ENCODE measurements around the gene SYNE2. TPM values are rescaled to one million over a fixed set of nuclear protein-coding genes. Genes with fewer than 3 reads are reported as not detected.

Gene SYNE2
- polyA plus RNA-seq, 1 donor: 158 TPM

DNA sequence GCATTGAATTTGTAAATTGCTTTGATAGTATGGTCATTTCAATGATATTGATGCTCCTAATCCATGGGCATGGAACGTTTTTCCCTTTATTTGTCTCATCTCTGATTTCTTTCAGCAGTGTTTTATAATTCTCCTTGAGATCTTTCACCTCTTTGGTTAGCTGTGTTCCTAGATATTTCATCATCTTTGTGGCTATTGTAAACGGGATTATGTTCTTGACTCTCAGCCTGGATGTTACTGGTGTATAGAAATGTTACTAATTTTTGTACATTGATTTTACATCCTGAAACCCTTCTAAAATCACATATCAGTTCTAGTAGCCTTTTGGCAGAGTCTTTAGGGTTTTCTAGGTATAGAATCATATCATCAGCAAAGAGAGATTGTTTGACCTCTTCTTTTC, 52.6 kb downstream of the SYNE2 start:
- DNase-seq: no peak

- no peak for DNase-seq
Observed at GRCh38 chr14:63908667-63909264, 56.0 kb downstream of the SYNE2 start.

DNA sequence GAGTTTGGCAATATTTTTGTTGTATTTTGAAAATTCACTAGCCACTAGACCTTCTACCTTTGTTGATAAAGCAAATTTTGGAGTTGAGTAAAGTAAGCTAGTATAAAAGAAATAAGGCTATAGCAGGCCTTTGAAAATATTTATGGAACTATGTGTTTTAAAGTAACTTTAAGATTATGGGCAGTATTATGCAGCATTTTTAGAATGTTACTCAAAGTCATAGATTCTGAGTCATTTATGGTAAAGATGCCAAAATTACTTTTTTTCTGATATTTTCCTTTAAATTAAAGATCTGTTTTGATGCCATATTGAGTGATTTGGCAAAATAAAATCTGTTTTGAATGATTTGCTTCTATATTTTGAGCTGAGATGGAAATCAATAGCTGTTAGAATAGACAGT, 57.2 kb downstream of the SYNE2 start:
- no peak for DNase-seq

DNA sequence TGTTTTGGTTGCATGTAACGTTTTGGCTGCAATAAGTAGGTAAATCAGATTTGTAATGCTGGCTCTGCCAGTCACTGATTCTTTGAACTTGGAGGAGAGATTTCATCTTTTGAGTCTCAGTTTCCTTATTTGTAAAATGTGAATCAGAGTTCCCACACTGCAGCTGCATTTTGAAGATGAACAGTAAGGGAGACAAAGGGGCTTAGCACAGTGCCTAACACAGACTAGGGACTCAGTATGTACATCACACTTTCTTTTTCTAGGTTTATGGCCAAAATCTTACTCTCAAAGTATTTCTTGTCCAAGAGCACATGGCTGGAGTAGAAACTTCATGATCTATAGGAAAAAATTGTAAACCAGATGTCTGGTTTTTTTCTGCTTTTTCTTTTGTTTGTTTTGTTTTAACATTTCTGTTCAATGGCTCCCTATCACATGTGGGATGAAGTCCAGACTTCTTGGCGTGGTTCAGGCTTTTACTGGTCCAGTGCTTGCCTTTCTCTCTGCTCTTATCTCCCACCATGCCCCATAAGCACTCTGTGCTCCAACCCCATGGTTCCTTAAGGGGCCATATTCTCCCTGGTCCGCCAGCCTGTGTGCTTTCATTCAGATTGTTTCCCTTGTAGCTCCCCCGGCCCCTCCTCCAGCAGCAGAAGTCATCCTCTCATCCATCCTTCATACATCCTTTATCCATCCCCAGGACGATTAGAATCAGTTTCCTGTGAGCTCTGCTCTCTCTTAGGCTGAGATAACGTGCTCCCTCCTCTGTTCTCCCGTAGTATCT, 58.0 kb downstream of the SYNE2 start:
- DNase-seq: no peak

DNA sequence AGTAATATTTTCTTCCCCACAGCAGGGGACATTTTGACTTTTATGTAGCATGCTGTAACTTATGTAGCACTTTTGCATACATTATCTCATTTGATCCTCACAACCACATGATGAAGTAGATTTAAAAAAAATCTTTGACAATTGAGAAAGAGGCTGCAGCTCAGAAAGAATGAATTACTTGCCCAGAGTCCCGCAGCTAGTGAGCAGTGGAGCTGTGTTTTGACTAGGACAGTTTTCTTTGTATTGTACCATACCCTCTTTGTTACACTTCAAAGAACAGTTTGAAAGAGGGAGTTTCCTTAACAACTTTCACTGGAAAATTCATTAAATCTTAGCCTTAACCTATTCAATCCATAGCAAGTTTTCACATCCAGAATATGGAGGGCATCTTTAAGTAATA, 58.6 kb downstream of the SYNE2 start:
- no peak for DNase-seq

DNA sequence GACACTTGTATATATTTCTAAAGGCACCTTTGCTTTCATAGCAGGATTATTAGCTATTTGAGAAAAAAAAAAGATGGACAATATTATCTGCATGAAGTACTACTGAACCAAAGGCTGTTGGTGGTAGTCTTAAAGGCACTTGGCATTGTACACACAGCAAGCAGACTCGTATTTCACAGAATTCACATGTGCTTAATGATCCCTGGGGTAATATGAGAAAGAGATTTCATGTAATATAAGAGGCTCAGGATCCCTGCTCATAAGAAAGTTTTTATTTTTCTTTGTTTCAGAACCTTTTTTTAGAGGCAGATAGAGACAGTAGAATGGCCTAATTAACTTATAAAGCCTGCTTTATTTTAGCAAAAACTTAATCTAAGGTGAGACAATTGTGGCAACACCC, 59.5 kb downstream of the SYNE2 start:
- no peak for DNase-seq

DNA sequence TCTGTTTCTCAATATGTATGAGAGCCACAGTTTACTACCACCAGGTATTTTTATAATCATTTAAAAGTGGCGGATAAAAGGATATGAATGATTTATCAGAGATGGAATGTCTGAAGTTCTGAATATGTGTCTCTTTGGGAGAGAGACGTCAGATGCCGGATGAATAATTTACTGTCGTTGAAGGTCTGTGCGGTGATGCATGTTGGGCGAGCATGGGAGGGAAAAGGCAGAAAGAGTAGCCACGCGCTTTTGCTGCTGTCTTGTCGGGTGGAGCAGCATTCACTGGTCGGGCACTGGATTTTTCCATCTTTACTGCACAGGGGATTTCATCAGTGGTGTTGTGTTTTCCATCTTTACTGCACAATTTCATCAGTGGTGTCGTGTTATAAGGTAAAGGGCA, 65.6 kb downstream of the SYNE2 start:
- DNase-seq: no peak

DNA sequence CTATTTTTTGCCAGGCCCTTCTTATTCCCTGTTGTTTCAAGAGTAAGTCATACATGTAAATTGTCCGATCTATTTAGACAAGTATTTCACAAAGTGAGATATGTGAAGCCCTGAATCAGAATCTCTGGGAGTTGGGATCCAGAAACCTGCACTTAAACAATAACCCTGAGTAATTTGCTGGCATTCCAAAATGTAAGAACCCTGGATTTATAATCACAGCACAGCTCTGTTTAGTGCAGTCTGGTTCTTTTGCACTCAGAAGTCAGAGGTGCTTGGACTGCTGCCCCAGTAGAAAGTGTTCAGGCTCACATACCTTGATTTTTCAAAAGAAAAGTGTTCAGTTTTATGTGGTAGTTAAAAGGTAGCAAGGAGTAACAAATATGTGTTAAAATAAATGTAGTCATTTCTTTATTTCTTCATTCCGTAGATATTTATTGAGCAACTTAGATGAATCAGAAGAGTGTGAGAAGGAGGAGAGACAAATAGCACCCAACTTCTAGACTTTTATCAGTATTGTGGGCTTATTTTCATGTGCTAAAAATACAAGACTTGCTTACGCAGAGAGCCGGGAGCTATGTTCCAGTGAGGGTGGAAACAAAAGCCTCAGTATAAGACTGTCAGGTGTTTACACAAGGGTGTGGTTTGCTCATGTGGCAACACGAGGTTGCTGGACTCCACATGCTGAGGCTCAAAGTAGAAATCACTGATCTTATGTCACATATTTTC, 70.1 kb downstream of the SYNE2 start:
- DNase-seq: no peak

- DNase-seq: no peak
Observed at GRCh38 chr14:63923422-63923752, 70.6 kb downstream of the SYNE2 start.

- DNase-seq: no peak
Observed at GRCh38 chr14:63924375-63924774, 71.6 kb downstream of the SYNE2 start.

DNA sequence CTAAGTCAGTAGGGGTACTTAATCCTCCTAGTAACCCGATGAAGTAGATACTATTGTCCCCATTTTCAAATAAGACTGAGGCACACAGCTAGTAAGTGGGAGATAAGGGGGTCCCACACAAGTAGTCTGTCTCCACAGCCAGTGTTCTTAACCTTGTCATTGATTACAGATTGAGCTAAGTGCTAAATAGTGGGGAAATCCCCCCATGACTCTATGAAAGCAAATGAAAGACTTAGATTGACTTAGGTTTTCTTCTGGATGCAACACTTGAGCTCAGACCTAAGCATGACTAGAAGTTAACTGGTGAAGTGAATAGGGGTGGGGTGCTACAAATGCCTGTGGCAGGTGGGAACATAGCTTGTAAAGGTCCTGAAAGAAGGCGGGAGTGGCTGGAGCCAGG, 73.8 kb downstream of the SYNE2 start:
- DNase-seq: no peak

DNA sequence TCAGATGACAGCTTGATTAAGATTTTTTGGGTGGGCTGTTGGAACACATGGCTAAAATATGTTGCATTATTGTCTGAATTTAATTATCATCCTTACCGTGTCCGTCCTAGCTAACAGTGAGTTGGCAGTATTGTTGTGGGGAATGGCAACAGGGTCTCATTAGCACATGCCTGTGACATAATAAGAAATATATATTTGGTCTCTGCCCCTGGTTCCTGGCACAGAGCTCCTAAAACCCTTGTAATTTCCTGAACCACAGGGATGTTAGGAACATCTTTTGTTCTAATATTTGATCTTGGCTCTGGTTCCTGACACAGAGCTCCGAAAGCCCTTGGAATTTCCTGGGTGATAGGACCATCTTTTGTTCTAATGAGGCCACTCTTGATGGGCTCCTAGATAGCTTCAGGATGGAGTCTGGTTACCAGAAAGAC, 76.0 kb downstream of the SYNE2 start:
- no peak for DNase-seq

DNA sequence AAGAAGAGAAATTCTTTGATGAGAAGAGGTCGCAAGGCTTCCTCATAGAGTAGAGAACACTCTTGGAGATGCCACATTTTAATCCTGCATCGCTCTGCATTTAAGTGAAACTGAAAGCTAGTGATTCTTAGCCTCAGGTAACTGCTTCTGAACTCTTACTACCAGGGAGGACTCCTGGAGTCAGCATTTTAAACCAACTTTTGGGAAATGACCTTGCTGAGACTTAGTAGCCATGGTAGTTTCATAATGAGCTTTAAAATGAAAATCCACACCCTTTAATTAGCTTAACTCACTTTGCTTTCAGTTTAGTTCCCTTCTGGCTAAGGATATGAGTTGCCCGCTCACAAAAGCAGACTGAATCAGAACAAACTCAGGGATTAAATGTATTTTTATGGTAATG, 80.3 kb downstream of the SYNE2 start:
- no peak for DNase-seq

DNA sequence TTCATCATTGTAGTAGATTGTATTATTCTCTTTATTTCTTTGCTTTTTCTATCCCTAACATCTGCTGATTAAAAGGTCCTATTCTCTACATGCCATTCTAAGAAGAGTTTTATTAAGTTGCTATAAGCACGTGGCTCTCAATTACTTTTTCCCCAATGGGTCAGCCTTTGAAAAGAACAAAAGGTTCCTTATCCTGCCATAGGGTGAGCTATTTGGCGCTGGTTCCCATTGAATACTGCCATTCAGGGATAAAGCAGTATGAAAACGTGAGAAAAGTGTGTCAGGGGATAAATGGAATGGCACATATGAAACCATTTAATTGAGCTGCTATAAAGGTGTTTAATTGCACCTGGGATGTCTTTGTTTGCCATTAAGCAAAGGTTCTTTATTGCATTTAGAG, 80.9 kb downstream of the SYNE2 start:
- DNase-seq: no peak

DNA sequence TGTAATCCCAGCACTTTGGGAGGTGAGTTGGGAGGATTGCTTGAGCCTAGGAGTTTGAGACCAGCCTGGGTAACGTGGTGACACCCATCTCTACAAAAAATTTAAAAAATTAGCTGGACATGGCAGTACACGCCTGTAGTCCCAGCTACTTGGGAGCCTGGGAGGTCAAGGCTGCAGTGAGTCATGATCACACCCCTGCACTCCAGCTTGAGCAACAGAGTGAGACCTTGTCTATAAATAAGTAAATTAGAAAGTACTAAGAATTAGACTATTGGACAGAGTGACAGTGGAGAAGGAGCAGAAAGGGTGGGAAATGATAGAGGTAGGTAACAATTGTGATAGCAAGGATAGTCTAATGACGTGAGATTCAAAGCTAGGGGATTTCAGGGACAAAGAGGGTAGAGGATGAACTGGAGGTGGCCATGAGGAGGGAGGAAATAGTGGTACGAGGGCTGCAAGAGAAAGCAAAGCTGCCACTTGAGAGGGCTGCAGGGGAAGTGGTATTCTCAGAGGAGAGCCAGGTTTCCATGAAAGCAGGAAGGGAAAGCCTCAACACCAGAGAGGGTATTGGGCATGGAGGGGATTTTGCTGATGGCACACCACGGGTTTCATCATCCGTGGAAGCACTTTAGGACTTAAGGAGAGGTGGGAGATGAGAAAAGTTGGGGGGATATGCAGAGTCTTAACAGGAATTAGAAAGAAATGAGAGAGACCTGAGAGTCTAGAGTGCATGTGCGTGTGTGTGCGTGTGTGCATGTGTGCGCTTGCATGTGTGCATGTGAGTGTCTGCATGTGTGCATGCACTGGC, 85.6 kb downstream of the SYNE2 start:
- DNase-seq: no peak

DNA sequence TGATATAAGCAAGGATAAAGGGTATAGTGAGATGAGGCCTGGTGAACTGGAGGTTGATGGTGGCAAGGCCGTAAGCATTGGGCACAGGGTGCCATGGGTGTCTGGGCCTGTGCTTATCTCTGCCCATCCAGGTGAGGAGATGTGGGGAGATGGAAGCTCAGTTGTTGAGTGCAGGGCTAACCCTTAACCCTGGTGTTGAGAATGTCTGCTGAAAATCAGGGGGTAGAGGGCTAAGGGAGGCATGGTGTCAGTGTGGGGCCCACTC, 86.1 kb downstream of the SYNE2 start:
- no peak for DNase-seq

DNA sequence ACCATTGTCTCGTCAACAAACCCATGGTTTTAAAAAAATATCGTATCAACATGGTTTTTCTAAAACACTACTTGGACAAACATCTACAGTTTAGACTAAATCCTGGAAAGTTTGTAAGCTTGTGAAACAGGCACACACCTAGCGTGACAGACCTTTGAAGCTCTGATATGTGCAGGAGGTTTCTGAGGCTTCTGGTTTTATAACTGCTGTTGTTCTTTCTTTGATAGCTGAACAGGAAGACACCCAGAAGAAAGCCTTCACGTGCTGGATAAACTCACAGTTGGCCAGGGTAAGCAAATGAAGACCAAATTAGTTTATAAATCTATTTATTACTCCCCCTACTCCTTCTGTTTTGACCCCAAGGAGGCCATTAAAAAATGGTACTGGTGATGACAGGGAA, 87.6 kb downstream of the SYNE2 start:
- no peak for DNase-seq

GRCh38 chr14:63941023-63941422, 88.2 kb downstream of the SYNE2 start:
- DNase-seq: no peak

DNA sequence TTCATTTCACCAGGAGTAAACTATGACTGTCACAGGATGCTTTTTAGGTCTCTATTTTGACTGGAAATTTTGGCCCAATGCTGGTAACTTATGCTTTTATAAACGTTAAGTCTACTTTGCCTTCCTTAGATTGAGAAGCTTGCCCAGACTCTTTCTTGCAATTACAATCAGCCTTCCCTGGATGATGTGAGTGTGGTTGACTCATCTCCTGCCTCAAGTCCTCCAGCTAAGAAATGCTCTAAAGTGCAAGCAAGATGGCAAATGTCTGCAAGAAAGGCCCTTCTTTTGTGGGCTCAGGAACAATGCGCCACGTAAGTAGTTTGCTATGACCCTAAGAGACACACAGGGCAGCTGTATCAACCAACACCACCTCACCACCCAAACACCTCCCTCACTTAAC, 96.9 kb downstream of the SYNE2 start:
- no peak for DNase-seq

DNA sequence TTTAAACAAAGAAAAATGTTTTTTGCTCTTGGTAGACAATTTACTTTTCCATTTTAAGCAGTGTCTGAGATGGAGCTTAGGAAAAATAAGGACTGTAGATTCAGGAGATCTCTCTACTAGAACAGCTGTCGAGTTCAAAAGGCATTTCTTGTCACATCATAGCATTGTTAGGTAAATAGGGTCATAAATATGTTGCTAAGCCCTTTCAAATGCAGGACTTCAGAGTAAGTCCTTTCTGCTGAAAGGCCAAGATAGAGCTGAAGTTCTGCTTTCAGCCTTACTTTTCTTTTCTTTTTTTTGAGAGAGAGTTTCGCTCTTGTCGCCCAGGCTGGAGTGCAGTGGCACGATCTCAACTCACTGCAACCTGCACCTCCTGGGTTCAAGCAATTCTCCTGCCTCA, 98.2 kb downstream of the SYNE2 start:
- DNase-seq: no peak

- no peak for DNase-seq
Observed at GRCh38 chr14:63951429-63951828, 98.6 kb downstream of the SYNE2 start.

DNA sequence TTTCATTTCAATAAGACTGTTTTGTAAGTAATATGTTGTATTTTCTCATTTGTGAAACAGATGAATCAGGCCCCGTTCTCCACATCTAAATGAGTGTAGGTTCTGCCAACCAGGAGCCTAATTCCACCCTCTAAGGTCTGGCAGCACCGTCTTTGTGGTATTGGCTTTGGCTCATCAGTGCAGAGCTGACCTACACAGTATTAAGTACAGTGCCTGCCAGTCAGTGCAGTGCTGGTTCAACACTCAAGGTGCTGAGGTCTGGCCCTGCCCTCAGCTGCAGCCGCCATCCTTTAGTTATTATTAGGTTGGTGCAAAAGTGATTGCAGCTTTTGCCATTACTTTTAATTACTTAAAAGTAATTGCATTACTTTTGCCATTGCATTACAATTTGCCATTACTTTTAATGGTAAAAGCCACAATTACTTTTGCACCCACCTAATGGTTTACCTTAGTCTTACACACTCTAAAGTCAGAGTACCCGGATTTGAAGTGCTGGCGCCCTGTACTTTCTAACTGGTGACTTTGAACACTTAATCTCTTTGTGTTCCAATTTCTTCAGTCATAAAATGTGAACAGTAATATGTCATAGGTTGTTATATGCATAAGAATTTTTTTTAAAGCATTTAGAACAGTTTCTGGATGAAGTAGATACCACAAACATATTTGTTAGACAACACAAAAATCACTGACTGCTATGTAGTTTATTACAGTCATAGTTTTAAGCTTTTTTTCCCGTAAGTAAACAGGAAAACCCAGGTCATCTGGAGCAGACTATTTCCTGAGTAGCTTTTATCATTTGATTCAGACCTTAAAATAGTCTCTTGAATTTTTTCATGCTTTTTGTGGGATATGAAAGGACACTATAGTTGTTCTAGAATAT, 99.5 kb downstream of the SYNE2 start:
- no peak for DNase-seq

Measured in left kidney (tissue), 2 donors.